Activated CD8-positive, alpha-beta T cell treated with anti-CD3 and anti-CD28 coated beads, Interleukin-2, amount 10 ng/mL, durations not matched to agents 7 days and 5 days (primary cell): ENCODE results near the gene JCAD. TPM values are rescaled to one million over a fixed set of nuclear protein-coding genes. Genes with fewer than 3 reads are reported as not detected.

Source experiments
- ATAC-seq: fragments of 150-1000 bp; cut with Tn5 transposase; one replicate; pipeline ENCODE4 v1.10.0; 2021; ENCODE audit warnings: moderate library complexity
- CTCF ChIA-PET: fragments of 350-600 bp; sonication (Branson Sonifier 250); formaldehyde crosslinking; loops from one replicate; lab custom pipeline; 2021; ENCODE audit warnings: antibody characterized with exemption; lab: Charles Lee
- POLR2A ChIA-PET: fragments of 350-600 bp; sonication (Branson Sonifier 250); formaldehyde crosslinking; loops from one replicate; lab custom pipeline; 2021; ENCODE audit warnings: antibody characterized with exemption; lab: Charles Lee
- DNase-seq: peaks from one replicate; pipeline ENCODE4 v3.0.0-alpha.2; 2020
- H3K27ac Mint-ChIP-seq: one replicate; pipeline ENCODE4 v1.8.0; 2021; ENCODE audit warnings: mild to moderate bottlenecking, mixed read lengths
- H3K27me3 Mint-ChIP-seq: one replicate; pipeline ENCODE4 v1.8.0; 2021; ENCODE audit warnings: low read depth, mixed read lengths
- H3K36me3 Mint-ChIP-seq: one replicate; pipeline ENCODE4 v1.8.0; 2021; ENCODE audit warnings: low read depth, mixed read lengths
- H3K4me1 Mint-ChIP-seq: one replicate; pipeline ENCODE4 v1.8.0; 2021; ENCODE audit warnings: low read depth, mixed read lengths
- H3K4me3 Mint-ChIP-seq: one replicate; pipeline ENCODE4 v1.8.0; 2021; ENCODE audit warnings: mild to moderate bottlenecking, mixed read lengths
- H3K9me3 Mint-ChIP-seq: one replicate; pipeline ENCODE4 v1.8.0; 2022; ENCODE audit warnings: mixed read lengths; ENCODE audit not compliant: insufficient read depth
- total RNA-seq, 2 experiments: library from RNA; stranded (reverse); gene quantifications; one replicate each; pipeline ENCODE4 v1.2.3, GENCODE V29; 2021

Gene JCAD
- total RNA-seq, 2 experiments from 2014 or later, result 0.05 to 0.08 TPM

GRCh38 chr10:30056281-30056680 lies 3.1 kb downstream of the JCAD start:
- DNase-seq (no peak), ATAC-seq (no peak)
- Mint-ChIP-seq H3K27me3 (peaks cover 59% of the 10 kb centered on the region), H3K27ac (no peak overlapping the region), H3K9me3 (no peaks in the 10 kb centered on the region), H3K4me3 (no peak overlapping the region), H3K4me1 (peaks cover 4% of the 10 kb centered on the region), H3K36me3 (no peaks in the 10 kb centered on the region)
- CTCF ChIA-PET, result no interaction called here
- POLR2A ChIA-PET, result no interaction called here

GRCh38 chr10:30055226-30055662 lies 4.1 kb downstream of the JCAD start:
- Mint-ChIP-seq H3K36me3 (no peaks in the 10 kb centered on the region), H3K9me3 (no peaks in the 10 kb centered on the region), H3K4me3 (no peak overlapping the region), H3K4me1 (peaks cover 4% of the 10 kb centered on the region), H3K27me3 (peaks cover 59% of the 10 kb centered on the region), H3K27ac (no peak overlapping the region)
- ChIA-PET POLR2A (no interaction called here), CTCF (no interaction called here)
- no peak for ATAC-seq
- no peak for DNase-seq

- Mint-ChIP-seq H3K36me3 (no peaks in the 10 kb centered on the region), H3K27me3 (peaks cover 54% of the 10 kb centered on the region), H3K4me3 (no peak overlapping the region), H3K27ac (no peak overlapping the region), H3K4me1 (peaks cover 22% of the 10 kb centered on the region), H3K9me3 (no peaks in the 10 kb centered on the region)
- POLR2A ChIA-PET, result no interaction called here
- CTCF ChIA-PET, result no interaction called here
- ATAC-seq, result no peak
- no peak for DNase-seq
These were observed 7.3 kb downstream of the JCAD start for GRCh38 chr10:30052062-30052461.

- DNase-seq (no peak), ATAC-seq (no peak)
- H3K27me3 Mint-ChIP-seq, result peaks cover 52% of the 10 kb centered on the region
- H3K36me3 Mint-ChIP-seq, result no peaks in the 10 kb centered on the region
- H3K4me1 Mint-ChIP-seq, result peaks cover 22% of the 10 kb centered on the region
- no peaks in the 10 kb centered on the region for H3K9me3 Mint-ChIP-seq
- CTCF ChIA-PET, result interaction anchor here (0.6 kb wide), 1 partner anchor 665 kb away, joined by 3 read pairs; no protein-coding TSS in a partner anchor
- POLR2A ChIA-PET, result interaction anchor here (0.5 kb wide), 1 partner anchor 385 kb away, joined by 3 read pairs; no protein-coding TSS in a partner anchor
- no peak overlapping the region for H3K27ac Mint-ChIP-seq
- H3K4me3 Mint-ChIP-seq, result no peak overlapping the region
These were observed 8.2 kb downstream of the JCAD start for GRCh38 chr10:30051220-30051619.

GRCh38 chr10:30050411-30050810 lies 9.0 kb downstream of the JCAD start:
- no peaks in the 10 kb centered on the region for H3K36me3 Mint-ChIP-seq
- no peak overlapping the region for H3K4me3 Mint-ChIP-seq
- no peak for DNase-seq
- H3K27ac Mint-ChIP-seq, result no peak overlapping the region
- ATAC-seq, result no peak
- CTCF ChIA-PET, result interaction anchor here (0.8 to 1.7 kb wide), 2 partner anchors 18 to 23 kb away, joined by 3 to 9 read pairs; no protein-coding TSS in a partner anchor
- peaks cover 22% of the 10 kb centered on the region for H3K4me1 Mint-ChIP-seq
- POLR2A ChIA-PET, result interaction anchor here (1.7 kb wide), 1 partner anchor 23 kb away, joined by 6 read pairs; no protein-coding TSS in a partner anchor
- peaks cover 54% of the 10 kb centered on the region for H3K27me3 Mint-ChIP-seq
- no peaks in the 10 kb centered on the region for H3K9me3 Mint-ChIP-seq

- H3K4me3 Mint-ChIP-seq, result peak overlapping the region; percentile 37
- H3K27ac Mint-ChIP-seq, result peak overlapping the region; percentile 2
- peaks cover 55% of the 10 kb centered on the region for H3K27me3 Mint-ChIP-seq
- POLR2A ChIA-PET, result interaction anchor here (1.7 kb wide), 1 partner anchor 22 kb away, joined by 6 read pairs; no protein-coding TSS in a partner anchor
- H3K36me3 Mint-ChIP-seq, result no peaks in the 10 kb centered on the region
- CTCF ChIA-PET, result interaction anchor here (0.6 to 1.7 kb wide), 3 partner anchors 22 to 193 kb away, joined by 3 to 9 read pairs (median 3); no protein-coding TSS in a partner anchor
- DNase-seq (peak; percentile 39), ATAC-seq (peak; percentile 69)
- peaks cover 22% of the 10 kb centered on the region for H3K4me1 Mint-ChIP-seq
- no peaks in the 10 kb centered on the region for H3K9me3 Mint-ChIP-seq
These were observed 10.4 kb downstream of the JCAD start for GRCh38 chr10:30048768-30049517.

GRCh38 chr10:30047924-30048531 lies 11.4 kb downstream of the JCAD start:
- peak overlapping the region; percentile 63 for H3K27ac Mint-ChIP-seq
- peak overlapping the region; percentile 36 for H3K4me3 Mint-ChIP-seq
- ChIA-PET POLR2A (no interaction called here), CTCF (interaction anchor here (1.0 kb wide), 1 partner anchor 21 kb away, joined by 4 read pairs; no protein-coding TSS in a partner anchor)
- H3K9me3 Mint-ChIP-seq, result no peaks in the 10 kb centered on the region
- H3K4me1 Mint-ChIP-seq, result peaks cover 22% of the 10 kb centered on the region
- H3K27me3 Mint-ChIP-seq, result peaks cover 55% of the 10 kb centered on the region
- H3K36me3 Mint-ChIP-seq, result no peaks in the 10 kb centered on the region
- DNase-seq (peak; percentile 42), ATAC-seq (peak; percentile 71)

- ATAC-seq, result no peak
- H3K27ac Mint-ChIP-seq, result no peak overlapping the region
- CTCF ChIA-PET, result interaction anchor here (1.0 kb wide), 1 partner anchor 20 kb away, joined by 4 read pairs; no protein-coding TSS in a partner anchor
- H3K9me3 Mint-ChIP-seq, result no peaks in the 10 kb centered on the region
- H3K4me1 Mint-ChIP-seq, result peaks cover 22% of the 10 kb centered on the region
- no peak for DNase-seq
- no peak overlapping the region for H3K4me3 Mint-ChIP-seq
- no peaks in the 10 kb centered on the region for H3K36me3 Mint-ChIP-seq
- H3K27me3 Mint-ChIP-seq, result peaks cover 55% of the 10 kb centered on the region
- POLR2A ChIA-PET, result no interaction called here
These were observed 12.0 kb downstream of the JCAD start for GRCh38 chr10:30047430-30047829.

GRCh38 chr10:30046476-30046875 lies 12.9 kb downstream of the JCAD start:
- POLR2A ChIA-PET, result no interaction called here
- Mint-ChIP-seq H3K27me3 (peaks cover 53% of the 10 kb centered on the region), H3K27ac (no peak overlapping the region), H3K4me1 (peaks cover 22% of the 10 kb centered on the region), H3K36me3 (no peaks in the 10 kb centered on the region), H3K4me3 (no peak overlapping the region), H3K9me3 (no peaks in the 10 kb centered on the region)
- ATAC-seq (no peak), DNase-seq (no peak)
- CTCF ChIA-PET, result no interaction called here

- Mint-ChIP-seq H3K4me3 (no peak overlapping the region), H3K9me3 (no peaks in the 10 kb centered on the region), H3K27ac (no peak overlapping the region), H3K4me1 (peaks cover 22% of the 10 kb centered on the region), H3K36me3 (no peaks in the 10 kb centered on the region), H3K27me3 (peaks cover 49% of the 10 kb centered on the region)
- ChIA-PET POLR2A (no interaction called here), CTCF (interaction anchor here (1.0 kb wide), 1 partner anchor 23 kb away, joined by 3 read pairs; no protein-coding TSS in a partner anchor)
- ATAC-seq (no peak), DNase-seq (no peak)
These were observed 13.4 kb downstream of the JCAD start for GRCh38 chr10:30045961-30046360.

- POLR2A ChIA-PET, result no interaction called here
These were observed 15.7 kb downstream of the JCAD start for GRCh38 chr10:30043476-30044270.

More at GRCh38 chr10:30043476-30044270, 15.7 kb downstream of the JCAD start:
- Mint-ChIP-seq H3K27ac (no peak overlapping the region), H3K4me1 (peaks cover 12% of the 10 kb centered on the region), H3K27me3 (peaks cover 44% of the 10 kb centered on the region), H3K4me3 (no peak overlapping the region), H3K9me3 (no peaks in the 10 kb centered on the region), H3K36me3 (no peaks in the 10 kb centered on the region)
- CTCF ChIA-PET, result interaction anchor here (1.4 to 1.8 kb wide), 2 partner anchors 16 to 41 kb away, joined by 4 to 5 read pairs; no protein-coding TSS in a partner anchor
- ATAC-seq (no peak), DNase-seq (no peak)
